HG03280 (cell line): ENCODE data around the gene LRRC47.
"Not testable (repeated sequence)": the region's sequence is repeated elsewhere in the genome, so short reads cannot be mapped to it uniquely, and the experiment has no call there.

ENCODE experiments used
- ATAC-seq: cut with Tn5 transposase; IDR thresholded peaks from one replicate; pipeline ENCODE4 v1.9.1; 2021; ENCODE audit warnings: mild to moderate bottlenecking, moderate library complexity; ENCODE audit not compliant: unreplicated experiment

LRRC47 gene

GRCh38 chr1:3748316-3748900, 47.9 kb downstream of the LRRC47 start:
- not testable (repeated sequence) for ATAC-seq

- no peak for ATAC-seq
These were observed 48.4 kb downstream of the LRRC47 start for GRCh38 chr1:3747903-3748302.

- ATAC-seq = no peak
These were observed 48.8 kb downstream of the LRRC47 start for GRCh38 chr1:3747522-3747848.

- ATAC-seq = peak; percentile 79
These were observed 49.3 kb downstream of the LRRC47 start for GRCh38 chr1:3746830-3747521.

- no peak for ATAC-seq
These were observed 49.9 kb downstream of the LRRC47 start for GRCh38 chr1:3746389-3746829.

- ATAC-seq = no peak
These were observed 50.5 kb downstream of the LRRC47 start for GRCh38 chr1:3745590-3746381.

- ATAC-seq = no peak
These were observed 51.2 kb downstream of the LRRC47 start for GRCh38 chr1:3745071-3745470.

GRCh38 chr1:3744646-3745045, 51.7 kb downstream of the LRRC47 start:
- ATAC-seq = no peak

- ATAC-seq = no peak
These were observed 52.5 kb downstream of the LRRC47 start for GRCh38 chr1:3743826-3744225.

- ATAC-seq = no peak
These were observed 52.9 kb downstream of the LRRC47 start for GRCh38 chr1:3743421-3743820.

- no peak for ATAC-seq
These were observed 53.6 kb downstream of the LRRC47 start for GRCh38 chr1:3742439-3743298.

- no peak for ATAC-seq
These were observed 54.5 kb downstream of the LRRC47 start for GRCh38 chr1:3741566-3742438.

- ATAC-seq = no peak
These were observed 55.5 kb downstream of the LRRC47 start for GRCh38 chr1:3740752-3741151.

GRCh38 chr1:3740042-3740441, 56.3 kb downstream of the LRRC47 start:
- no peak for ATAC-seq

- ATAC-seq = no peak
These were observed 57.4 kb downstream of the LRRC47 start for GRCh38 chr1:3738943-3739342.

GRCh38 chr1:3736708-3737107, 59.6 kb downstream of the LRRC47 start:
- ATAC-seq = no peak

- ATAC-seq = no peak
These were observed 60.2 kb downstream of the LRRC47 start for GRCh38 chr1:3736131-3736561.

- no peak for ATAC-seq
These were observed 60.6 kb downstream of the LRRC47 start for GRCh38 chr1:3735688-3736087.

- ATAC-seq = no peak
These were observed 61.1 kb downstream of the LRRC47 start for GRCh38 chr1:3735027-3735681.

GRCh38 chr1:3734602-3735001, 61.7 kb downstream of the LRRC47 start:
- no peak for ATAC-seq
